GM21576 (cell line): ENCODE measurements around the gene TCEAL8.

ENCODE experiments used
- ATAC-seq: cut with Tn5 transposase; IDR thresholded peaks from one replicate; pipeline ENCODE4 v1.9.1; 2021; ENCODE audit warnings: mild to moderate bottlenecking, moderate library complexity; ENCODE audit not compliant: unreplicated experiment

Gene TCEAL8

DNA sequence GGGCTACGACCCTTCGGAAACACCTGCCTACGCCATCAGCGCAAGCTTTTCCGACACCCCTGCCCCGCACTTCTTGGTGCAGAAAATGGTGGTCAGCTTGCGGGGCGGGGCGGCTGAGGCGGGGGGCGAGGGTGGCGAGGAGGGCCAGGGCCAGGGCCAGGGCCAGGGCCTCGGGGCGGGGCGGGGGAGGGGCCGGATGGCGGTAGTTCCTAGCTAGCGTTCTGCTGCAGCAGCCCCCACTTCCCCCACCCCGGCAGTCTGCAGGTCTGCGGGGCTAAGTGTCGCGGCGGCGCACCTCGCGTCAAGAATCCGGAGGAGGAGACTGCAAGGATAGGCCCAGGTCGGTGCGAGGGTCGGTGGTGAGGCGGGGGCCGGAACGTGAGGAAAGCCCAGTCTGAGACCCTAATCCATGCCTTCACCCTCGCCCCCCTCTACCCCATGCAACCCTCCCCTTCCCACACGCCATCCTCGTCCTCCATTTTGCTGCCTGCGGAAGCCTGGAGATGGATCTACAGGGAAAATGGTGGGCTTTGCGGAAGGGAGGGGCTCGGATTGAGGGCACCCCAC, 39.4 kb downstream of the TCEAL8 start:
- peak; percentile 10 for ATAC-seq

DNA sequence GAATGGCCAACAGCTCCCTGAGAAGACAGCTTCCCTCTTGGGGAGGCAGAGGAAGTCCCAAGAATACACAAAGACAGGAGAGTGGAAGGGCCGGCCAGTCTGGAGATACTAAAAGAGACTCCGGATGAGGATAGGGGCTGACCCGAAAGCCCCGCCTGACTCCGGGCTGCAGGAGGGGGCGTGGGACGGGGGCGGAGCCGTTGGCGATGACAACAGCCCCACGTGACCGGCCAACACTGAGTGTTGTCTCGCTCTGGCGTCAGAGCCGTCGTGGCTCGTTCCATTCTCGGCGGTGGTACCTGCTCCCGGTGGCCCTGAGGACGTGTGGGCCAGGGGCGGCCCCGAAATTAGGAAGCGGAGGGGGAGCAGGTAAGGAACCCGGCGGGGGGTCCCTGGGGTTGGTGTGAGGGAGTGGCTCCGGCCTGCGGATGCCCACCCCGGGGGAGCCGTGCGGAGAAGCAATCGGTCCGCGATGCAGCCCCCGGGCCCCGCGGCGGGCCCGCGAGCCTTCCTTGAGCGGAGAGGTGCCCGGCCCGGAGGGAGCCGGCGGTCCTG, 40.0 kb downstream of the TCEAL8 start, which contains the start of gene BEX4:
Gene BEX4 (plus strand): TSS at position 239 of the 555 bp plus-strand sequence. CDS start 1,046 bp downstream, outside the sequence.
- ATAC-seq, result peak; percentile 86

DNA sequence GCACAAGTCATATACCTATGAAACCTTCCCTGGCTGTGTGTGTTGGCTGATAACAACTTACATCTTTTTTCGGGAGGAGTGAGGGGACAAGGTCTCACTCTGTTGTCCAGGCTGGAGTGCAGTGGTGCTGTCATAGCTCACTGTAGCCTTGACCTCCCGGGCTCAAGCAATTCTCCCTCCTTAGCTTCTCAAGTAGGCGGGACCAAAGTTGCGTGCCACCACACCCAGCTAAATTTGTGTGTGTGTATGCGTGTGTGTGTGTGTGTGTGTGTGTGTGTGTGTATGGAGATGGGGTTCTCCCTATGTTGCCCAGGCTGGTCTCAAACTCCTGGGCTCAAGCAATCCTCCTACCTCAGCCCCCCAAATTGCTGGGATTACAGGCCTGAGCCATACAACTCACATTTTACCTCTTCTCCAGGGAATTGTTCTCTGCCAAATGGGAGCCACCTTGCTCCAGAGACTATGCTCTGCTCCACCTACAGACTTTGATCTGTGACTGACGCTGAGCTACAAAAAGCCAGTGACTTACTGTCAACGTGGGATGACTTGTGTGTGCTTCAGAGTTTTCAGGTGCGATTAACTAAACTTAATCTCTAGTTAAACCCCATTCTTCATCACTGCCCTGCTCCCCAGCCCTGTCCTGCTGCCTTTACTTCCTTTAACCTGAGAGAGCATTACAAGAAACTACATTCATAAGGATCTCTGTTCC, 42.1 kb downstream of the TCEAL8 start:
- no peak for ATAC-seq

GRCh38 chrX:103211012-103211715, 43.8 kb downstream of the TCEAL8 start:
- ATAC-seq, result no peak

DNA sequence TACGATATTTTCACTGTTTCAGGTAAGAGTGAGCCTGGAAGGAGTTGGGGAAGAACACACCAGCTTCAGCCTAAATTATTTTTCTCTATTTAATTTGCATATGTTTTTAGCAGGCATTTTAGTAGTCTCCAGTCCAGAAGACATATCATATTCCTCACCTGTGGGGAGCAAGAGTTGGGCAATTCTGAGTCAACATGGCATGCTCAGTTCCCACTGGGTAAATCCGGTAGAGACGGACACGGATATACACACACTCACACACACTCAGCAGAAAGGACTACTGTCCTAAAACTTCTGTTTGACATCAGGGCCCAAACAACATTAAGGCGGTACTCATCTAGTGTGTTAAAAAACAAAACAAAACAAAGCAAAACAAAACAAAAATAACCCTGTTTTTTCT, 44.9 kb downstream of the TCEAL8 start:
- ATAC-seq, result no peak
